H9 (cell line): ENCODE data around the gene COX4I2. TPM values are rescaled to one million over a fixed set of nuclear protein-coding genes. Genes with fewer than 3 reads are reported as not detected.

Source experiments
- DNase-seq: peaks from one replicate; pipeline ENCODE4 v3.0.0-alpha.2; 2017
- H2AFZ ChIP-seq: one replicate; pipeline ENCODE4 v1.6.1; 2013; ENCODE audit warnings: mild to moderate bottlenecking, low read length, control low read depth, moderate library complexity
- H2AK5ac ChIP-seq: 2 replicates; pipeline ENCODE4 v1.6.1; 2013; ENCODE audit warnings: low read length, control low read depth, mixed read lengths; ENCODE audit not compliant: insufficient read length
- H2BK120ac ChIP-seq: one replicate; pipeline ENCODE4 v1.6.1; 2013; ENCODE audit warnings: low read depth, mild to moderate bottlenecking, low read length, control low read depth, inconsistent platforms; ENCODE audit not compliant: poor library complexity, severe bottlenecking
- H2BK12ac ChIP-seq: 2 replicates; pipeline ENCODE4 v1.6.1; 2013; ENCODE audit warnings: low read length, control low read depth, mixed read lengths, low read depth; ENCODE audit not compliant: insufficient read length
- H2BK15ac ChIP-seq: 2 replicates; pipeline ENCODE4 v1.6.1; 2013; ENCODE audit warnings: low read depth, low read length, control low read depth
- H2BK20ac ChIP-seq: one replicate; pipeline ENCODE4 v1.6.1; 2013; ENCODE audit warnings: low read depth, mild to moderate bottlenecking, low read length, control low read depth, inconsistent platforms; ENCODE audit not compliant: poor library complexity, severe bottlenecking
- H2BK5ac ChIP-seq: 2 replicates; pipeline ENCODE4 v1.6.1; 2013; ENCODE audit warnings: low read length, control low read depth, mixed read lengths; ENCODE audit not compliant: insufficient read length
- H3K14ac ChIP-seq: 2 replicates; pipeline ENCODE4 v1.6.1; 2013; ENCODE audit warnings: low read length, control low read depth; ENCODE audit not compliant: insufficient read depth
- H3K18ac ChIP-seq: 2 replicates; pipeline ENCODE4 v1.6.1; 2013; ENCODE audit warnings: low read depth, mild to moderate bottlenecking, mixed read lengths, low read length, control low read depth; ENCODE audit not compliant: insufficient read length
- H3K23ac ChIP-seq: 2 replicates; pipeline ENCODE4 v1.6.1; 2013; ENCODE audit warnings: low read length, control low read depth, mixed read lengths, low read depth; ENCODE audit not compliant: insufficient read length
- H3K23me2 ChIP-seq: 2 replicates; pipeline ENCODE4 v1.6.1; 2013; ENCODE audit warnings: low read depth, mild to moderate bottlenecking, mixed read lengths, low read length, control low read depth; ENCODE audit not compliant: insufficient read length, poor library complexity, severe bottlenecking
- H3K27ac ChIP-seq: 2 replicates; pipeline ENCODE4 v1.5.1; 2013; ENCODE audit warnings: low read length, control low read depth, mixed read lengths, low read depth; ENCODE audit not compliant: insufficient read length
- H3K27me3 ChIP-seq: 2 replicates; pipeline ENCODE4 v1.6.1; 2013; ENCODE audit warnings: low read length, control low read depth, inconsistent platforms; ENCODE audit not compliant: insufficient read depth
- H3K4ac ChIP-seq: 2 replicates; pipeline ENCODE4 v1.6.1; 2013; ENCODE audit warnings: low read depth, mild to moderate bottlenecking, control low read depth, inconsistent platforms, low read length, moderate library complexity
- H3K4me1 ChIP-seq: 2 replicates; pipeline ENCODE4 v1.6.1; 2013; ENCODE audit warnings: low read length, control low read depth, inconsistent platforms; ENCODE audit not compliant: insufficient read depth
- H3K4me2 ChIP-seq: 2 replicates; pipeline ENCODE4 v1.6.1; 2013; ENCODE audit warnings: low read length, control low read depth, mixed read lengths; ENCODE audit not compliant: insufficient read length, insufficient read depth
- H3K56ac ChIP-seq: 2 replicates; pipeline ENCODE4 v1.6.1; 2013; ENCODE audit warnings: low read depth, mild to moderate bottlenecking, mixed read lengths, low read length, control low read depth; ENCODE audit not compliant: insufficient read length
- H3K79me1 ChIP-seq: 2 replicates; pipeline ENCODE4 v1.6.1; 2013; ENCODE audit warnings: low read depth, mild to moderate bottlenecking, moderate library complexity, low read length, control low read depth, inconsistent platforms; ENCODE audit not compliant: insufficient read depth, poor library complexity, severe bottlenecking
- H3K79me2 ChIP-seq: 2 replicates; pipeline ENCODE4 v1.6.1; 2013; ENCODE audit warnings: low read length, control low read depth, inconsistent platforms; ENCODE audit not compliant: insufficient read depth
- H3K9ac ChIP-seq: 2 replicates; pipeline ENCODE4 v1.6.1; 2013; ENCODE audit warnings: low read length, control low read depth, mixed read lengths; ENCODE audit not compliant: insufficient read length; ENCODE audit errors: extremely low read depth
- H3K9me3 ChIP-seq: one replicate; pipeline ENCODE4 v1.6.1; 2013; ENCODE audit warnings: low read depth, low read length, inconsistent platforms; ENCODE audit not compliant: control insufficient read depth
- H3T11ph ChIP-seq: one replicate; pipeline ENCODE4 v1.6.1; 2013; ENCODE audit warnings: mild to moderate bottlenecking, low read length, control low read depth, inconsistent platforms
- H4K20me1 ChIP-seq: one replicate; pipeline ENCODE4 v1.6.1; 2013; ENCODE audit not compliant: control insufficient read depth, insufficient read length, insufficient read depth
- H4K5ac ChIP-seq: 2 replicates; pipeline ENCODE4 v1.6.1; 2013; ENCODE audit warnings: low read depth, mild to moderate bottlenecking, mixed read lengths, low read length, control low read depth; ENCODE audit not compliant: insufficient read length
- H4K8ac ChIP-seq: replicated peaks from 2 replicates; pipeline ENCODE4 v1.6.1; 2013; ENCODE audit warnings: low read length, control low read depth, mixed read lengths, low read depth; ENCODE audit not compliant: insufficient read length
- H4K91ac ChIP-seq: 2 replicates; pipeline ENCODE4 v1.6.1; 2013; ENCODE audit warnings: low read depth, mild to moderate bottlenecking, moderate library complexity, mixed read lengths, low read length, control low read depth; ENCODE audit not compliant: insufficient read length
- H3K27ac Mint-ChIP-seq, 3 experiments: 2 replicates in 2 of 3; 3 replicates in 1 of 3; pipeline ENCODE4 v1.8.0; 2020 to 2021; ENCODE audit warnings: mixed read lengths in 3 of 3, mild to moderate bottlenecking in 1 of 3, moderate library complexity in 1 of 3
- H3K27me3 Mint-ChIP-seq: 2 replicates; pipeline ENCODE4 v1.8.0; 2021; ENCODE audit warnings: low read depth, mild to moderate bottlenecking, moderate library complexity, mixed read lengths
- H3K36me3 Mint-ChIP-seq, 3 experiments: 2 replicates in 2 of 3; 3 replicates in 1 of 3; pipeline ENCODE4 v1.8.0; 2020 to 2021; ENCODE audit warnings: low read depth in 3 of 3, mixed read lengths in 3 of 3; ENCODE audit not compliant: insufficient read depth in 1 of 3
- H3K4me1 Mint-ChIP-seq, 2 experiments: 2 replicates each; pipeline ENCODE4 v1.8.0; 2020; ENCODE audit warnings: mixed read lengths in 2 of 2
- H3K4me3 Mint-ChIP-seq, 2 experiments: 2 replicates in 1 of 2; 3 replicates in 1 of 2; pipeline ENCODE4 v1.8.0; 2020 to 2021; ENCODE audit warnings: mild to moderate bottlenecking in 2 of 2, mixed read lengths in 2 of 2, moderate library complexity in 1 of 2
- H3K9me3 Mint-ChIP-seq, 2 experiments: 2 replicates in 1 of 2; 3 replicates in 1 of 2; pipeline ENCODE4 v1.8.0; 2020; ENCODE audit warnings: mild to moderate bottlenecking in 2 of 2, mixed read lengths in 2 of 2, moderate library complexity in 1 of 2
- WGBS: extraction: QIAGEN DNeasy Blood & Tissue Kit; methylation state at CpG from one replicate; pipeline ENCODE4 v1.1.7; 2013; ENCODE audit warnings: missing lambda C conversion rate, low lambda C conversion rate, mixed read lengths; ENCODE audit not compliant: insufficient read length; ENCODE audit errors: extremely low coverage; 5-methylcytosine and 5-hydroxymethylcytosine counted together
- total RNA-seq: library from RNA; stranded (reverse); gene quantifications from 2 replicates; pipeline ENCODE4 v1.2.1, GENCODE V29; 2021
- TF ChIP-seq, protein P1 (sequence below): fragments of 200-600 bp; sonication (generic); conservative IDR thresholded peaks from 3 replicates; pipeline ENCODE4 v1.8.0; 2021; ENCODE audit warnings: antibody characterized with exemption, mild to moderate bottlenecking

Gene COX4I2
- total RNA-seq, 1 experiment from 2014 or later = not detected

DNA sequence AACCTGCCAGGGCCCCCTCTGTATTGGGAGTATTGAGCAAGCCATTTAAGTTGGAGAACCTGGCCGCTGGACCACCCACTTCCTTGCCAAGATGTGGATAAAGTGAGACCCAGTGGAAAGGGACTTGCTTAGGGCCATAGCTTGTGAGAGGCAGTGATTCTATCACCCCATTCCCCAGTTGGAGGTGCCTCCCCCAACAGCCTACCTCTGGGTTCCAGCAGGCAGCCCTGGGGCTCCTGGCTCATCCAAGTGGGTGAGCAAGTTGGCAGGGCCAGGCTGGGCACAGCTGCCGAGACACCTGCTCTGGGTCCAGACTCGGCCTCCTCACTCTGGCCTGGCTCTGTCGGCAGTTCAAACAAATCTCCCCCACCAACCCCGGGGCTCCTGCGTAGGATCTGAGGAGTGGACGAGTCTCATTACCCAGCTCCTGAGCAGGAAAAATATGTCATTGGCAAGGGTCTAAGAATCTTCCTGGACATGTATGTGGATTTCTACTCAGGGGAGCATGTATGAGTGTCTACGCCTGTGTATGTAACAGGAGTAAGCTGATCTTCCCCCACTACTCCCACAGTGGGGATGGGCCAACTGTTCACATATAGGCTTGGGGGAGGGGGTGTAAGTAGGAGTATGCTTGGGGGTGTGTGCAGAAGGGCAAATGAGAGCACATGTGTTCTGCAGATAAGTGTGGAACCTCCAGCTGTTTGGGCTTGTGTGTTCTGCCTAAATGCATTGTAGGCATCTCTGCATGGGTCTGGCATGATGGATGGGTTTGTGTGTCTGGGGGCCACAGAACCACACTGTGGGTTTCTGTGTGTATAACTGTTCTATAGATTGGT lies 30.7 kb upstream of the COX4I2 start:
- Histone ChIP-seq H3K56ac (no peak overlapping the region), H4K5ac (no peak overlapping the region), H3K23ac (no peak overlapping the region), H3K79me1 (no peaks in the 10 kb centered on the region), H2BK120ac (no peak overlapping the region), H3T11ph (no peak overlapping the region), H3K9ac (no peak overlapping the region), H3K4me2 (peak overlapping the region; percentile 57), H4K8ac (no peak overlapping the region), H3K27ac (no peak overlapping the region), H3K23me2 (peaks cover 17% of the 10 kb centered on the region), H2AK5ac (no peak overlapping the region), H2AFZ (no peak overlapping the region), H3K79me2 (peaks cover 4% of the 10 kb centered on the region; the same call in 1 of the 2 replicates), H2BK20ac (no peak overlapping the region), H3K27me3 (no peaks in the 10 kb centered on the region), H2BK5ac (no peak overlapping the region), H4K91ac (no peak overlapping the region), H2BK12ac (no peak overlapping the region), H4K20me1 (no peaks in the 10 kb centered on the region), H2BK15ac (no peak overlapping the region), H3K4ac (no peak overlapping the region), H3K9me3 (no peaks in the 10 kb centered on the region), H3K14ac (peak overlapping the region; percentile 25; the same call in 1 of the 2 replicates), H3K4me1 (peaks cover 5% of the 10 kb centered on the region; the same call in 1 of the 2 replicates), H3K18ac (peak overlapping the region; percentile 27)
- H3K4me1 Mint-ChIP-seq = peaks cover 41 to 54% of the 10 kb centered on the region in 2 experiments
- TF ChIP-seq, protein P1, sequence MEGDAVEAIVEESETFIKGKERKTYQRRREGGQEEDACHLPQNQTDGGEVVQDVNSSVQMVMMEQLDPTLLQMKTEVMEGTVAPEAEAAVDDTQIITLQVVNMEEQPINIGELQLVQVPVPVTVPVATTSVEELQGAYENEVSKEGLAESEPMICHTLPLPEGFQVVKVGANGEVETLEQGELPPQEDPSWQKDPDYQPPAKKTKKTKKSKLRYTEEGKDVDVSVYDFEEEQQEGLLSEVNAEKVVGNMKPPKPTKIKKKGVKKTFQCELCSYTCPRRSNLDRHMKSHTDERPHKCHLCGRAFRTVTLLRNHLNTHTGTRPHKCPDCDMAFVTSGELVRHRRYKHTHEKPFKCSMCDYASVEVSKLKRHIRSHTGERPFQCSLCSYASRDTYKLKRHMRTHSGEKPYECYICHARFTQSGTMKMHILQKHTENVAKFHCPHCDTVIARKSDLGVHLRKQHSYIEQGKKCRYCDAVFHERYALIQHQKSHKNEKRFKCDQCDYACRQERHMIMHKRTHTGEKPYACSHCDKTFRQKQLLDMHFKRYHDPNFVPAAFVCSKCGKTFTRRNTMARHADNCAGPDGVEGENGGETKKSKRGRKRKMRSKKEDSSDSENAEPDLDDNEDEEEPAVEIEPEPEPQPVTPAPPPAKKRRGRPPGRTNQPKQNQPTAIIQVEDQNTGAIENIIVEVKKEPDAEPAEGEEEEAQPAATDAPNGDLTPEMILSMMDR = no peak
- DNase-seq = peak; percentile 73
- peaks cover 3% of the 10 kb centered on the region in 2 experiments; a peak in 2 of 5 replicates for H3K9me3 Mint-ChIP-seq
- peak overlapping the region; percentile 93 to 97 for H3K4me3 Mint-ChIP-seq
- peak overlapping the region; percentile 97 to 100 (median 98) for H3K27ac Mint-ChIP-seq
- no CpG with 5 or more reads among the region's 8 CpGs for WGBS
- H3K36me3 Mint-ChIP-seq = peaks cover 6 to 22% (median 18%) of the 10 kb centered on the region in 3 experiments
- H3K27me3 Mint-ChIP-seq = peaks cover 2% of the 10 kb centered on the region
